HG02759 (cell line): ENCODE data around the gene ZNF581.

Source experiments
- ATAC-seq: cut with Tn5 transposase; IDR thresholded peaks from one replicate; pipeline ENCODE4 v1.9.1; 2021; ENCODE audit warnings: mild to moderate bottlenecking, moderate library complexity; ENCODE audit not compliant: unreplicated experiment

ZNF581 gene

GRCh38 chr19:55643003-55643886 is at the start of gene ZNF581:
TSS of gene ZNF581 (plus strand) at chr19:55643649. CDS start at chr19:55644572, 923 bp downstream.
- ATAC-seq, result peak; percentile 28

GRCh38 chr19:55594996-55595545 is 48.4 kb upstream of the ZNF581 start:
- ATAC-seq, result no peak

GRCh38 chr19:55596304-55596703 is 47.1 kb upstream of the ZNF581 start:
- no peak for ATAC-seq

- ATAC-seq, result no peak
Measured at GRCh38 chr19:55597501-55597921, 45.9 kb upstream of the ZNF581 start.

- no peak for ATAC-seq
Measured at GRCh38 chr19:55598034-55598433, 45.4 kb upstream of the ZNF581 start.

GRCh38 chr19:55598719-55599467 is 44.6 kb upstream of the ZNF581 start:
- peak; percentile 54 for ATAC-seq

- ATAC-seq, result peak; percentile 55
Measured at GRCh38 chr19:55599468-55599841, 44.0 kb upstream of the ZNF581 start, which contains the start of gene FIZ1. TSS of gene FIZ1 (minus strand) at chr19:55599517. CDS start at chr19:55597865, 1,652 bp downstream.

GRCh38 chr19:55599842-55600661 is 43.4 kb upstream of the ZNF581 start, which contains the start of gene ZNF524:
TSS of gene ZNF524 (plus strand) at chr19:55600288. CDS start at chr19:55602113, 1,825 bp downstream.
- ATAC-seq, result peak; percentile 50

GRCh38 chr19:55600662-55601028 is 42.8 kb upstream of the ZNF581 start:
- no peak for ATAC-seq

- no peak for ATAC-seq
Measured at GRCh38 chr19:55601084-55601483, 42.4 kb upstream of the ZNF581 start.

GRCh38 chr19:55602104-55603001 is 41.1 kb upstream of the ZNF581 start:
- no peak for ATAC-seq

GRCh38 chr19:55603115-55603514 is 40.3 kb upstream of the ZNF581 start:
- no peak for ATAC-seq

GRCh38 chr19:55603581-55604292 is 39.7 kb upstream of the ZNF581 start:
- ATAC-seq, result no peak

GRCh38 chr19:55605207-55605636 is 38.2 kb upstream of the ZNF581 start:
- peak; percentile 78 for ATAC-seq

- ATAC-seq, result peak; percentile 28
Measured at GRCh38 chr19:55605637-55606470, 37.6 kb upstream of the ZNF581 start, which contains the start of gene ZNF865. TSS of gene ZNF865 (plus strand) at chr19:55605647. CDS start at chr19:55613619, 7,972 bp downstream.

GRCh38 chr19:55606471-55606787 is 37.0 kb upstream of the ZNF581 start:
- ATAC-seq, result no peak

- no peak for ATAC-seq
Measured at GRCh38 chr19:55606817-55607216, 36.6 kb upstream of the ZNF581 start.

- ATAC-seq, result no peak
Measured at GRCh38 chr19:55609326-55609725, 34.1 kb upstream of the ZNF581 start.
